KMS-11 (cell line): ENCODE measurements around the gene CCND2.

Experiments used
- H2AFZ ChIP-seq: fragments of 200-600 bp; sonication (generic); 2 replicates; pipeline ENCODE4 v1.6.1; 2016; ENCODE audit warnings: antibody characterized with exemption, mixed run types, low read depth
- H3K27ac ChIP-seq: fragments of 200-600 bp; sonication (generic); 2 replicates; pipeline ENCODE4 v1.6.1; 2016; ENCODE audit warnings: mild to moderate bottlenecking, mixed run types
- H3K27me3 ChIP-seq: fragments of 200-600 bp; sonication (generic); 2 replicates; pipeline ENCODE4 v1.6.1; 2017; ENCODE audit warnings: mild to moderate bottlenecking, low read depth, mixed run types, moderate library complexity; ENCODE audit not compliant: insufficient read depth
- H3K36me3 ChIP-seq: fragments of 200-600 bp; sonication (generic); 2 replicates; pipeline ENCODE4 v1.6.1; 2017; ENCODE audit warnings: mild to moderate bottlenecking, mixed run types; ENCODE audit not compliant: insufficient read depth
- H3K4me1 ChIP-seq: fragments of 200-600 bp; sonication (generic); 2 replicates; pipeline ENCODE4 v1.6.1; 2016; ENCODE audit warnings: mild to moderate bottlenecking, low read depth, mixed run types; ENCODE audit not compliant: poor library complexity, severe bottlenecking
- H3K4me2 ChIP-seq: fragments of 200-600 bp; sonication (generic); 2 replicates; pipeline ENCODE4 v1.7.0; 2016; ENCODE audit warnings: mild to moderate bottlenecking, mixed run types
- H3K4me3 ChIP-seq: fragments of 200-600 bp; sonication (generic); IDR thresholded peaks from 2 replicates; pipeline ENCODE4 v1.6.1; 2017; ENCODE audit warnings: low read depth, low read length, mixed read lengths; ENCODE audit not compliant: insufficient read depth
- H3K79me2 ChIP-seq: fragments of 200-600 bp; sonication (generic); 2 replicates; pipeline ENCODE4 v1.6.1; 2016; ENCODE audit warnings: low read depth, mixed run types; ENCODE audit not compliant: insufficient read depth
- H3K9ac ChIP-seq: fragments of 200-600 bp; sonication (generic); 2 replicates; pipeline ENCODE4 v1.6.1; 2016; ENCODE audit warnings: mild to moderate bottlenecking, mixed run types
- H4K20me1 ChIP-seq: fragments of 200-600 bp; sonication (generic); 2 replicates; pipeline ENCODE4 v1.6.1; 2016; ENCODE audit warnings: mild to moderate bottlenecking, mixed run types; ENCODE audit not compliant: insufficient read depth
- TF ChIP-seq, protein P1 (sequence below): fragments of 200-600 bp; sonication (generic); conservative IDR thresholded peaks from 2 replicates; pipeline ENCODE4 v1.6.1; 2017; ENCODE audit warnings: low read depth, mild to moderate bottlenecking, antibody characterized with exemption, low read length, moderate library complexity, mixed read lengths

CCND2 gene

GRCh38 chr12:4322726-4323125 is 49.2 kb downstream of the CCND2 start:
- Histone ChIP-seq H3K4me2 (0 out of 2 replicates have a peak overlapping the region, but pooled peaks have one; percentile 60), H3K27ac (no peak overlapping the region), H4K20me1 (no peaks in the 10 kb centered on the region), H3K27me3 (no peaks in the 10 kb centered on the region), H3K36me3 (no peaks in the 10 kb centered on the region), H3K4me1 (peaks cover 11% of the 10 kb centered on the region), H3K79me2 (peaks cover 19% of the 10 kb centered on the region; the same call in 1 of the 2 replicates), H3K9ac (no peak overlapping the region), H3K4me3 (no peak overlapping the region), H2AFZ (no peak overlapping the region)
- TF ChIP-seq, protein P1, sequence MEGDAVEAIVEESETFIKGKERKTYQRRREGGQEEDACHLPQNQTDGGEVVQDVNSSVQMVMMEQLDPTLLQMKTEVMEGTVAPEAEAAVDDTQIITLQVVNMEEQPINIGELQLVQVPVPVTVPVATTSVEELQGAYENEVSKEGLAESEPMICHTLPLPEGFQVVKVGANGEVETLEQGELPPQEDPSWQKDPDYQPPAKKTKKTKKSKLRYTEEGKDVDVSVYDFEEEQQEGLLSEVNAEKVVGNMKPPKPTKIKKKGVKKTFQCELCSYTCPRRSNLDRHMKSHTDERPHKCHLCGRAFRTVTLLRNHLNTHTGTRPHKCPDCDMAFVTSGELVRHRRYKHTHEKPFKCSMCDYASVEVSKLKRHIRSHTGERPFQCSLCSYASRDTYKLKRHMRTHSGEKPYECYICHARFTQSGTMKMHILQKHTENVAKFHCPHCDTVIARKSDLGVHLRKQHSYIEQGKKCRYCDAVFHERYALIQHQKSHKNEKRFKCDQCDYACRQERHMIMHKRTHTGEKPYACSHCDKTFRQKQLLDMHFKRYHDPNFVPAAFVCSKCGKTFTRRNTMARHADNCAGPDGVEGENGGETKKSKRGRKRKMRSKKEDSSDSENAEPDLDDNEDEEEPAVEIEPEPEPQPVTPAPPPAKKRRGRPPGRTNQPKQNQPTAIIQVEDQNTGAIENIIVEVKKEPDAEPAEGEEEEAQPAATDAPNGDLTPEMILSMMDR: no peak
